GM12878 (cell line): ENCODE data around the gene PAX5. TPM values are rescaled to one million over a fixed set of nuclear protein-coding genes. Genes with fewer than 3 reads are reported as not detected.

ENCODE experiments used
- ASH2L ChIP-seq: fragments of 300-600, 200-600 bp; sonication (generic); IDR thresholded peaks from 2 replicates; pipeline ENCODE4 v1.6.1; 2017; ENCODE audit warnings: low read depth, mild to moderate bottlenecking, borderline replicate concordance
- CHD2 ChIP-seq: IDR thresholded peaks from 2 replicates; pipeline ENCODE4 v1.6.1; 2011; ENCODE audit warnings: low read depth, low read length, improper control_type of control experiment, borderline replicate concordance
- FOS ChIP-seq: IDR thresholded peaks from 3 replicates; pipeline ENCODE4 v1.6.1; 2011; ENCODE audit warnings: borderline replicate concordance; ENCODE audit not compliant: insufficient read length; ENCODE audit errors: extremely low read depth
- GATAD2B ChIP-seq: fragments of 450-650 bp; conservative IDR thresholded peaks from 2 replicates; pipeline ENCODE4 v1.6.1; 2017; ENCODE audit warnings: low read depth, mild to moderate bottlenecking, moderate library complexity
- HSF1 ChIP-seq: fragments of 150-350 bp; IDR thresholded peaks from 2 replicates; pipeline ENCODE4 v1.6.1; 2014; ENCODE audit warnings: mild to moderate bottlenecking, low read depth, low read length
- LARP7 ChIP-seq: fragments of 450-650 bp; IDR thresholded peaks from 2 replicates; pipeline ENCODE4 v1.6.1; 2017; ENCODE audit warnings: mild to moderate bottlenecking
- NFIC ChIP-seq: IDR thresholded peaks from 2 replicates; pipeline ENCODE4 v1.6.1; 2012; ENCODE audit warnings: low read depth, mild to moderate bottlenecking, inconsistent platforms, low read length, moderate library complexity
- RB1 ChIP-seq: fragments of 450-650 bp; formaldehyde crosslinking; IDR thresholded peaks from 2 replicates; pipeline ENCODE4 v1.6.1; 2017; ENCODE audit warnings: mild to moderate bottlenecking, borderline replicate concordance
- RELA ChIP-seq: fragments of 450-650 bp; IDR thresholded peaks from 2 replicates; pipeline ENCODE4 v1.8.0; 2014; ENCODE audit warnings: borderline replicate concordance; ENCODE audit not compliant: partially characterized antibody
- SKIL ChIP-seq: fragments of 450-650 bp; IDR thresholded peaks from 2 replicates; pipeline ENCODE4 v1.6.1; 2017; ENCODE audit warnings: mild to moderate bottlenecking, low read depth, inconsistent platforms; ENCODE audit not compliant: poor library complexity, severe bottlenecking
- SMAD5 ChIP-seq: IDR thresholded peaks from 2 replicates; pipeline ENCODE4 v1.6.1; 2016; ENCODE audit warnings: antibody characterized with exemption, low read depth
- SMARCA5 ChIP-seq: fragments of 450-650 bp; IDR thresholded peaks from 2 replicates; pipeline ENCODE4 v1.6.1; 2017; ENCODE audit warnings: mild to moderate bottlenecking
- ZBTB40 ChIP-seq: fragments of 450-650 bp; IDR thresholded peaks from 2 replicates; pipeline ENCODE4 v1.6.1; 2016; ENCODE audit warnings: mild to moderate bottlenecking, moderate library complexity, borderline replicate concordance
- ZNF274 ChIP-seq: IDR thresholded peaks from one replicate; pipeline ENCODE4 v1.8.0; 2011; ENCODE audit not compliant: insufficient read length, insufficient read depth
- ZNF384 ChIP-seq: IDR thresholded peaks from 2 replicates; pipeline ENCODE4 v1.6.1; 2012; ENCODE audit warnings: low read depth, mild to moderate bottlenecking, low read length, improper control_type of control experiment, borderline replicate concordance
- polyA plus RNA-seq, 11 experiments: library from polyadenylated mRNA; depleted of rRNA in 4 of 11; unstranded in 6 of 11; stranded (reverse) in 5 of 11; fragments of >200 nt; fragmentation: Nextera tagmentation in 4 of 11; fragmentation: Illumina TruSeq in 1 of 11; extraction: Ambion mirVana in 4 of 11; extraction: Trizol in 1 of 11; gene quantifications; 1 replicate in 1 of 11; 2 replicates in 10 of 11; pipeline versions ENCODE4 v1.2.1 to v1.2.3, GENCODE V29; 2011 to 2016; ENCODE audit warnings: inconsistent platforms in 2 of 11, missing spikeins in 2 of 11, low read depth in 1 of 11
- total RNA-seq, 4 experiments: library from RNA; depleted of rRNA in 3 of 4; stranded (reverse); fragments of >200 nt in 3 of 4; fragmentation: Illumina TruSeq in 1 of 4; extraction: Trizol in 1 of 4; gene quantifications; 2 replicates each; pipeline versions ENCODE4 v1.2.1 to v1.2.3, GENCODE V29; 2013 to 2021
- TF ChIP-seq, protein P1 (sequence below): fragments of 450-650 bp; conservative IDR thresholded peaks from 2 replicates; pipeline ENCODE4 v1.6.1; 2017; ENCODE audit warnings: mild to moderate bottlenecking, moderate library complexity

PAX5 gene
- total and polyA plus RNA-seq, 10 of the 15 experiments (the other 5 are each of a cell fraction or from before 2014, with no cell fraction given) = 2.2 to 123 (median 31.9) TPM

DNA sequence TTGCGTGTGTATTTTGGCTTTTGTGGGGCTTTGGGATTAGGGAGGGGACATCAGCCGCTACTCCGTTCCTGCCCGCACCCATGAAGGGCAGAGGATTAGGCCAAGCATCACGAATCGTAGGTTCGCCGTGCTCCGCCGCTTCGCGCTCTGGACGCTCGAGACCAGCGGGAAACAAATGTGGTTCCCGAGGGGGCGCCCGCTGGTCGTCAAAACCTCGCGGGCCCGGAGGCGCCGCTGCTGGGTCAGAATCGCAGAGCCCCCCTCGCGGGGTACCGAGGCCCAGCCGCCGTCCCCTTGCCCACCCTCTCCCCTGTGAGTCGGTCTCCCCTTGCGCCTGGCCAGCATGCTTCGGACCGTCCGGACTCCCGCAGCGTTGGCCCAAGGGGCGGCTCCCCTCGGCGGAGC lies 2.3 kb upstream of the PAX5 start (continued):
- TF ChIP-seq FOS (no peak), NFIC (no peak), RELA (no peak), ZNF274 (no peak), SKIL (no peak), ZBTB40 (no peak), HSF1 (no peak), RB1 (no peak), LARP7 (peak; percentile 44; the same call in 1 of the 2 replicates), SMARCA5 (0 out of 2 replicates have a peak, but pooled peaks have one; percentile 20), CHD2 (no peak), ZNF384 (no peak), ASH2L (peak; percentile 64; the same call in 1 of the 2 replicates), SMAD5 (0 out of 2 replicates have a peak, but pooled peaks have one; percentile 7), GATAD2B (0 out of 2 replicates have a peak, but pooled peaks have one; percentile 40)
- TF ChIP-seq, protein P1, sequence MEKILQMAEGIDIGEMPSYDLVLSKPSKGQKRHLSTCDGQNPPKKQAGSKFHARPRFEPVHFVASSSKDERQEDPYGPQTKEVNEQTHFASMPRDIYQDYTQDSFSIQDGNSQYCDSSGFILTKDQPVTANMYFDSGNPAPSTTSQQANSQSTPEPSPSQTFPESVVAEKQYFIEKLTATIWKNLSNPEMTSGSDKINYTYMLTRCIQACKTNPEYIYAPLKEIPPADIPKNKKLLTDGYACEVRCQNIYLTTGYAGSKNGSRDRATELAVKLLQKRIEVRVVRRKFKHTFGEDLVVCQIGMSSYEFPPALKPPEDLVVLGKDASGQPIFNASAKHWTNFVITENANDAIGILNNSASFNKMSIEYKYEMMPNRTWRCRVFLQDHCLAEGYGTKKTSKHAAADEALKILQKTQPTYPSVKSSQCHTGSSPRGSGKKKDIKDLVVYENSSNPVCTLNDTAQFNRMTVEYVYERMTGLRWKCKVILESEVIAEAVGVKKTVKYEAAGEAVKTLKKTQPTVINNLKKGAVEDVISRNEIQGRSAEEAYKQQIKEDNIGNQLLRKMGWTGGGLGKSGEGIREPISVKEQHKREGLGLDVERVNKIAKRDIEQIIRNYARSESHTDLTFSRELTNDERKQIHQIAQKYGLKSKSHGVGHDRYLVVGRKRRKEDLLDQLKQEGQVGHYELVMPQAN = peak; percentile 15; the same call in 1 of the 2 replicates
- TF ChIP-seq, all 136 proteins: peak for 11
